Peyer's patch (tissue), 4 donors: ENCODE results near the gene TRIO. TPM values are rescaled to one million over a fixed set of nuclear protein-coding genes. Genes with fewer than 3 reads are reported as not detected.

ENCODE experiments used
- DNase-seq, 3 donors: peaks; one replicate each; pipeline ENCODE4 v3.0.0-alpha.2; 2017 to 2019
- H3K27ac ChIP-seq, 4 donors: fragments of 200-600 bp; sonication (generic); one replicate each; pipeline ENCODE4 v1.5.1; 2016 to 2019
- H3K27me3 ChIP-seq, 2 donors: fragments of 200-600 bp; sonication (generic); one replicate each; pipeline ENCODE4 v1.5.1; 2019
- H3K36me3 ChIP-seq, 3 donors: fragments of 200-600 bp; sonication (generic); one replicate each; pipeline ENCODE4 v1.5.1; 2016 to 2019
- H3K4me1 ChIP-seq, 4 donors: fragments of 200-600 bp; sonication (generic); one replicate each; pipeline ENCODE4 v1.5.1; 2016 to 2019
- H3K4me3 ChIP-seq, 4 donors: fragments of 200-600 bp; sonication (generic); 1 replicate in 3 of 4; 2 replicates in 1 of 4; pipeline ENCODE4 v1.5.1; 2016 to 2019; ENCODE audit warnings: mild to moderate bottlenecking in 1 of 4
- H3K9me3 ChIP-seq, 4 donors: fragments of 200-600 bp; sonication (generic); one replicate each; pipeline ENCODE4 v1.5.1; 2016 to 2019; ENCODE audit warnings: mild to moderate bottlenecking in 1 of 4
- CTCF ChIP-seq, 6 experiments: fragments of 450-650 bp in 4 of 6; fragments of 200-600 bp in 2 of 6; sonication (generic) in 1 of 6; IDR thresholded peaks; one replicate each; pipeline ENCODE4 v1.5.1; 2017 to 2019; ENCODE audit warnings: antibody characterized with exemption in 6 of 6, mild to moderate bottlenecking in 3 of 6, moderate library complexity in 1 of 6
- POLR2A ChIP-seq, 2 donors: fragments of 450-650 bp; IDR thresholded peaks; one replicate each; pipeline ENCODE4 v1.5.1; 2017; ENCODE audit warnings: antibody characterized with exemption in 2 of 2, mild to moderate bottlenecking in 2 of 2, moderate library complexity in 2 of 2
- total RNA-seq, 4 donors: library from RNA; depleted of rRNA; stranded (reverse); fragments of >200 nt; gene quantifications; one replicate each; pipeline ENCODE4 v1.1.0, GENCODE V29; 2016

TRIO gene
- total RNA-seq, 4 donors from 2014 or later = 171 to 456 (median 340) TPM

- Histone ChIP-seq H3K27me3 (no peaks in the 10 kb centered on the region), H3K4me3 (no peak overlapping the region), H3K4me1 (peaks cover 0 to 29% (median 2%) of the 10 kb centered on the region in 4 donors), H3K27ac (no peak overlapping the region), H3K9me3 (no peaks in the 10 kb centered on the region), H3K36me3 (no peaks in the 10 kb centered on the region)
- DNase-seq = no peak
- TF ChIP-seq POLR2A (IDR thresholded peaks at IDR 0.05) = no peak
- TF ChIP-seq CTCF (IDR thresholded peaks at IDR 0.05) = no peak
Measured at GRCh38 chr5:14247054-14247386, 103.9 kb downstream of the TRIO start.

- Histone ChIP-seq H3K36me3 (no peaks in the 10 kb centered on the region), H3K4me3 (no peak overlapping the region), H3K27ac (no peak overlapping the region), H3K27me3 (no peaks in the 10 kb centered on the region), H3K4me1 (peaks cover 0 to 29% (median 2%) of the 10 kb centered on the region in 4 donors), H3K9me3 (no peaks in the 10 kb centered on the region)
- DNase-seq = no peak
- TF ChIP-seq CTCF (IDR thresholded peaks at IDR 0.05) = no peak
- no peak for TF ChIP-seq POLR2A (IDR thresholded peaks at IDR 0.05)
Measured at GRCh38 chr5:14249258-14250082, 106.3 kb downstream of the TRIO start.

GRCh38 chr5:14250084-14250695 lies 107.0 kb downstream of the TRIO start:
- H3K4me3 ChIP-seq = no peak overlapping the region
- H3K9me3 ChIP-seq = no peaks in the 10 kb centered on the region
- TF ChIP-seq POLR2A (IDR thresholded peaks at IDR 0.05) = no peak
- no peak for TF ChIP-seq CTCF (IDR thresholded peaks at IDR 0.05)
- peaks cover 0 to 28% (median 2%) of the 10 kb centered on the region in 4 donors for H3K4me1 ChIP-seq
- H3K27ac ChIP-seq = peak overlapping the region in 3 of 4 donors; percentile 21 to 38 (median 22)
- no peaks in the 10 kb centered on the region for H3K27me3 ChIP-seq
- no peaks in the 10 kb centered on the region for H3K36me3 ChIP-seq
- DNase-seq = peak in 2 of 3 donors; percentile 28 to 70

- Histone ChIP-seq H3K36me3 (no peaks in the 10 kb centered on the region), H3K4me1 (peaks cover 0 to 28% (median 2%) of the 10 kb centered on the region in 4 donors), H3K9me3 (no peaks in the 10 kb centered on the region), H3K27ac (peak overlapping the region in 3 of 4 donors; percentile 21 to 38 (median 22)), H3K4me3 (no peak overlapping the region), H3K27me3 (no peaks in the 10 kb centered on the region)
- no peak for TF ChIP-seq POLR2A (IDR thresholded peaks at IDR 0.05)
- no peak for TF ChIP-seq CTCF (IDR thresholded peaks at IDR 0.05)
- no peak for DNase-seq
Measured at GRCh38 chr5:14250748-14251701, 107.9 kb downstream of the TRIO start.

GRCh38 chr5:14251733-14252132 lies 108.6 kb downstream of the TRIO start:
- Histone ChIP-seq H3K27ac (peak overlapping the region in 1 of 4 donors; percentile 31), H3K4me1 (peaks cover 0 to 28% (median 2%) of the 10 kb centered on the region in 4 donors), H3K4me3 (no peak overlapping the region), H3K9me3 (no peaks in the 10 kb centered on the region), H3K27me3 (no peaks in the 10 kb centered on the region), H3K36me3 (no peaks in the 10 kb centered on the region)
- TF ChIP-seq POLR2A (IDR thresholded peaks at IDR 0.05) (no peak), CTCF (IDR thresholded peaks at IDR 0.05) (no peak)
- no peak for DNase-seq
